GM12878 (cell line): ENCODE results near the gene PLEKHJ1. TPM values are rescaled to one million over a fixed set of nuclear protein-coding genes. Genes with fewer than 3 reads are reported as not detected.

Experiments used
- ATAC-seq: fragments of 200-7000 bp; cut with Tn5 transposase; 3 replicates; pipeline ENCODE4 v1.9.1; 2020; ENCODE audit warnings: mild to moderate bottlenecking, moderate library complexity
- BruUV-seq: library from RNA; stranded (reverse); fragments of 400-500 nt; replicated peaks from 2 replicates; lab custom pipeline; 2021; lab: Mats Ljungman, UMichigan
- CTCF ChIA-PET: fragments of 300-600 bp; sonication (Branson Sonifier 250); formaldehyde crosslinking; extraction: SDS; loops from one replicate; lab custom pipeline; 2021; ENCODE audit warnings: inconsistent platforms; lab: Yijun Ruan, JAX
- POLR2A ChIA-PET: fragments of 350-600 bp; formaldehyde crosslinking; extraction: SDS; loops from one replicate; lab custom pipeline; 2021; ENCODE audit warnings: inconsistent platforms; lab: Charles Lee
- RAD21 ChIA-PET: fragments of 300-600 bp; sonication (Branson Sonifier 250); formaldehyde crosslinking; loops from one replicate; lab custom pipeline; 2023; ENCODE audit warnings: antibody characterized with exemption; ENCODE audit not compliant: unreplicated experiment; lab: Charles Lee
- SMC1A ChIA-PET: fragments of 300-600 bp; sonication (Branson Sonifier 250); formaldehyde crosslinking; loops from one replicate; lab custom pipeline; 2023; ENCODE audit not compliant: unreplicated experiment, uncharacterized antibody; lab: Charles Lee
- DNase-seq: peaks from one replicate; pipeline ENCODE4 v3.0.0-alpha.2; 2011; ENCODE audit warnings: low read depth, low spot score
- FAIRE-seq: peaks from 3 replicates; lab custom pipeline; 2011; peaks lifted over from hg19 to GRCh38; lab: Jason Lieb, UNC
- H2AFZ ChIP-seq: 2 replicates; pipeline ENCODE4 v1.6.0; 2011; ENCODE audit warnings: low read depth, low read length, control low read depth; ENCODE audit not compliant: control insufficient read depth
- H3K27ac ChIP-seq: 2 replicates; pipeline ENCODE4 v1.5.1; 2011; ENCODE audit warnings: control low read depth; ENCODE audit not compliant: control insufficient read depth, insufficient read depth
- H3K27me3 ChIP-seq, 2 experiments: replicated peaks in 1 of 2; 2 replicates each; pipeline versions ENCODE4 v1.6.0 to v1.6.1; 2011; ENCODE audit warnings: low read length in 1 of 2; ENCODE audit not compliant: control insufficient read depth in 2 of 2, insufficient read depth in 2 of 2
- H3K36me3 ChIP-seq, 2 experiments: 2 replicates each; pipeline ENCODE4 v1.5.1; 2011; ENCODE audit warnings: low read length in 1 of 2; ENCODE audit not compliant: control insufficient read depth in 2 of 2, insufficient read depth in 2 of 2
- H3K4me1 ChIP-seq: 2 replicates; pipeline ENCODE4 v1.6.1; 2011; ENCODE audit warnings: mild to moderate bottlenecking, low read length, moderate library complexity, mixed read lengths; ENCODE audit not compliant: control insufficient read depth, insufficient read depth
- H3K4me2 ChIP-seq: 2 replicates; pipeline ENCODE4 v1.6.0; 2011; ENCODE audit warnings: control low read depth; ENCODE audit not compliant: control insufficient read depth, insufficient read depth
- H3K4me3 ChIP-seq: fragments of 200-600 bp; sonication (generic); 2 replicates; pipeline ENCODE4 v1.5.1; 2016
- H3K79me2 ChIP-seq: 2 replicates; pipeline ENCODE4 v1.6.0; 2011; ENCODE audit warnings: low read length; ENCODE audit not compliant: control insufficient read depth, insufficient read depth
- H3K9ac ChIP-seq: 2 replicates; pipeline ENCODE4 v1.8.0; 2011; ENCODE audit warnings: low read length, control low read depth, mixed read lengths; ENCODE audit not compliant: control insufficient read depth, insufficient read depth
- H3K9me3 ChIP-seq: replicated peaks from 3 replicates; pipeline ENCODE4 v1.5.1; 2011; ENCODE audit warnings: mild to moderate bottlenecking, low read length; ENCODE audit not compliant: control insufficient read depth, insufficient read depth
- H4K20me1 ChIP-seq: 2 replicates; pipeline ENCODE4 v1.6.0; 2011; ENCODE audit not compliant: control insufficient read depth, insufficient read depth
- BHLHE40 ChIP-seq, 2 experiments: fragments of 450-650 bp in 1 of 2; IDR thresholded peaks; 2 replicates each; pipeline ENCODE4 v1.6.1; 2011 to 2017; ENCODE audit warnings: low read depth in 2 of 2, borderline replicate concordance in 1 of 2, improper control_type of control experiment in 1 of 2, low read length in 1 of 2, mild to moderate bottlenecking in 1 of 2
- CBX5 ChIP-seq: sonication (generic); IDR thresholded peaks from 2 replicates; pipeline ENCODE4 v1.6.1; 2016; ENCODE audit warnings: low read depth, moderate library complexity, mild to moderate bottlenecking, inconsistent platforms
- CHD2 ChIP-seq: IDR thresholded peaks from 2 replicates; pipeline ENCODE4 v1.6.1; 2011; ENCODE audit warnings: low read depth, low read length, improper control_type of control experiment, borderline replicate concordance
- FOXK2 ChIP-seq: fragments of 450-650 bp; IDR thresholded peaks from 2 replicates; pipeline ENCODE4 v1.6.1; 2017; ENCODE audit warnings: mild to moderate bottlenecking, moderate library complexity
- FOXM1 ChIP-seq: IDR thresholded peaks from 2 replicates; pipeline ENCODE4 v1.6.1; 2012; ENCODE audit warnings: low read depth, mild to moderate bottlenecking, inconsistent platforms, low read length, moderate library complexity
- IRF4 ChIP-seq: IDR thresholded peaks from 2 replicates; pipeline ENCODE4 v1.6.1; 2011; ENCODE audit warnings: low read depth, low read length
- MYB ChIP-seq: fragments of 150-350 bp; IDR thresholded peaks from 2 replicates; pipeline ENCODE4 v1.6.1; 2014; ENCODE audit warnings: mild to moderate bottlenecking, low read depth, low read length, borderline replicate concordance
- NR2C1 ChIP-seq: fragments of 450-650 bp; IDR thresholded peaks from 2 replicates; pipeline ENCODE4 v1.6.1; 2017; ENCODE audit warnings: antibody characterized with exemption, mild to moderate bottlenecking, moderate library complexity
- PAX5 ChIP-seq: IDR thresholded peaks from 2 replicates; pipeline ENCODE4 v1.6.1; 2011; ENCODE audit warnings: low read depth, low read length, borderline replicate concordance
- ZNF24 ChIP-seq: fragments of 450-650 bp; IDR thresholded peaks from 2 replicates; pipeline ENCODE4 v1.6.1; 2017; ENCODE audit warnings: antibody characterized with exemption, mild to moderate bottlenecking
- ZSCAN29 ChIP-seq: fragments of 450-650 bp; IDR thresholded peaks from 2 replicates; pipeline ENCODE4 v1.6.1; 2017; ENCODE audit warnings: mild to moderate bottlenecking, moderate library complexity
- WGBS: methylation state at CpG from one replicate; pipeline ENCODE4 v1.1.6; 2016; ENCODE audit warnings: low lambda C conversion rate; ENCODE audit not compliant: insufficient replicate concordance, insufficient coverage; ENCODE audit errors: missing lambda C conversion rate; 5-methylcytosine and 5-hydroxymethylcytosine counted together
- in situ Hi-C: fragments of 300-500 bp; cut with MboI; formaldehyde crosslinking; loops from 9 replicates; pipeline ENCODE4 v1.14.3; 2018; ENCODE audit warnings: mixed read lengths
- intact Hi-C: fragments of 100-400 bp; cut with micrococcal nuclease; formaldehyde crosslinking; loops from one replicate; pipeline ENCODE4 v1.14.2; 2022; ENCODE audit not compliant: unreplicated experiment
- polyA plus RNA-seq, 11 experiments: library from polyadenylated mRNA; depleted of rRNA in 4 of 11; unstranded in 6 of 11; stranded (reverse) in 5 of 11; fragments of >200 nt; fragmentation: Nextera tagmentation in 4 of 11; fragmentation: Illumina TruSeq in 1 of 11; extraction: Ambion mirVana in 4 of 11; extraction: Trizol in 1 of 11; gene quantifications; 1 replicate in 1 of 11; 2 replicates in 10 of 11; pipeline versions ENCODE4 v1.2.1 to v1.2.3, GENCODE V29; 2011 to 2016; ENCODE audit warnings: inconsistent platforms in 2 of 11, missing spikeins in 2 of 11, low read depth in 1 of 11
- total RNA-seq, 4 experiments: library from RNA; depleted of rRNA in 3 of 4; stranded (reverse); fragments of >200 nt in 3 of 4; fragmentation: Illumina TruSeq in 1 of 4; extraction: Trizol in 1 of 4; gene quantifications; 2 replicates each; pipeline versions ENCODE4 v1.2.1 to v1.2.3, GENCODE V29; 2013 to 2021
- TF ChIP-seq, protein P1 (sequence below): fragments of 450-650 bp; formaldehyde crosslinking; IDR thresholded peaks from 2 replicates; pipeline ENCODE4 v1.5.0; 2022; ENCODE audit warnings: mild to moderate bottlenecking, missing genetic modification characterization
- TF ChIP-seq, protein P2 (sequence below): IDR thresholded peaks from 2 replicates; pipeline ENCODE4 v1.6.1; 2012; ENCODE audit warnings: low read depth, low read length, improper control_type of control experiment
- TF ChIP-seq, protein P3 (sequence below): fragments of 450-650 bp; IDR thresholded peaks from 2 replicates; pipeline ENCODE4 v1.6.1; 2014; ENCODE audit warnings: mild to moderate bottlenecking

PLEKHJ1 gene
- total and polyA plus RNA-seq, 10 of the 15 experiments (the other 5 are each of a cell fraction or from before 2014, with no cell fraction given): 1.3 to 133 (median 75.0) TPM

- in situ Hi-C loops: no loop called here
- Histone ChIP-seq H3K9me3 (no peaks in the 10 kb centered on the region), H2AFZ (no peak overlapping the region), H3K9ac (no peak overlapping the region), H3K36me3 (peaks cover 0 to 43% of the 10 kb centered on the region in 2 experiments; a peak in 3 of 4 replicates), H3K4me3 (no peak overlapping the region), H3K27ac (no peak overlapping the region)
- FAIRE-seq (no peak), DNase-seq (no peak), ATAC-seq (no peak)
- intact Hi-C loops: no loop called here
- RAD21 ChIA-PET: interaction anchor here (0.9 to 1.5 kb wide), 3 partner anchors 9 to 71 kb away, joined by 3 to 4 read pairs (median 3); partner anchors contain the start of gene PLEKHJ1
- TF ChIP-seq ZSCAN29: no peak
- no peak for TF ChIP-seq BHLHE40 (IDR thresholded peaks at IDR 0.05; ENCODE audit: borderline replicate concordance in 1 of 2, low read depth in 2 of 2, low read length in 1 of 2)
- TF ChIP-seq, protein P1, sequence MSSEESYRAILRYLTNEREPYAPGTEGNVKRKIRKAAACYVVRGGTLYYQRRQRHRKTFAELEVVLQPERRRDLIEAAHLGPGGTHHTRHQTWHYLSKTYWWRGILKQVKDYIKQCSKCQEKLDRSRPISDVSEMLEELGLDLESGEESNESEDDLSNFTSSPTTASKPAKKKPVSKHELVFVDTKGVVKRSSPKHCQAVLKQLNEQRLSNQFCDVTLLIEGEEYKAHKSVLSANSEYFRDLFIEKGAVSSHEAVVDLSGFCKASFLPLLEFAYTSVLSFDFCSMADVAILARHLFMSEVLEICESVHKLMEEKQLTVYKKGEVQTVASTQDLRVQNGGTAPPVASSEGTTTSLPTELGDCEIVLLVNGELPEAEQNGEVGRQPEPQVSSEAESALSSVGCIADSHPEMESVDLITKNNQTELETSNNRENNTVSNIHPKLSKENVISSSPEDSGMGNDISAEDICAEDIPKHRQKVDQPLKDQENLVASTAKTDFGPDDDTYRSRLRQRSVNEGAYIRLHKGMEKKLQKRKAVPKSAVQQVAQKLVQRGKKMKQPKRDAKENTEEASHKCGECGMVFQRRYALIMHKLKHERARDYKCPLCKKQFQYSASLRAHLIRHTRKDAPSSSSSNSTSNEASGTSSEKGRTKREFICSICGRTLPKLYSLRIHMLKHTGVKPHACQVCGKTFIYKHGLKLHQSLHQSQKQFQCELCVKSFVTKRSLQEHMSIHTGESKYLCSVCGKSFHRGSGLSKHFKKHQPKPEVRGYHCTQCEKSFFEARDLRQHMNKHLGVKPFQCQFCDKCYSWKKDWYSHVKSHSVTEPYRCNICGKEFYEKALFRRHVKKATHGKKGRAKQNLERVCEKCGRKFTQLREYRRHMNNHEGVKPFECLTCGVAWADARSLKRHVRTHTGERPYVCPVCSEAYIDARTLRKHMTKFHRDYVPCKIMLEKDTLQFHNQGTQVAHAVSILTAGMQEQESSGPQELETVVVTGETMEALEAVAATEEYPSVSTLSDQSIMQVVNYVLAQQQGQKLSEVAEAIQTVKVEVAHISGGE (CRISPR knock-in tag): no peak
- TF ChIP-seq ZNF24: no peak
- TF ChIP-seq, protein P2, sequence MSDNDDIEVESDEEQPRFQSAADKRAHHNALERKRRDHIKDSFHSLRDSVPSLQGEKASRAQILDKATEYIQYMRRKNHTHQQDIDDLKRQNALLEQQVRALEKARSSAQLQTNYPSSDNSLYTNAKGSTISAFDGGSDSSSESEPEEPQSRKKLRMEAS: no peak
- TF ChIP-seq FOXK2: no peak
- TF ChIP-seq NR2C1: no peak
- no peak for TF ChIP-seq MYB
- TF ChIP-seq, protein P3, sequence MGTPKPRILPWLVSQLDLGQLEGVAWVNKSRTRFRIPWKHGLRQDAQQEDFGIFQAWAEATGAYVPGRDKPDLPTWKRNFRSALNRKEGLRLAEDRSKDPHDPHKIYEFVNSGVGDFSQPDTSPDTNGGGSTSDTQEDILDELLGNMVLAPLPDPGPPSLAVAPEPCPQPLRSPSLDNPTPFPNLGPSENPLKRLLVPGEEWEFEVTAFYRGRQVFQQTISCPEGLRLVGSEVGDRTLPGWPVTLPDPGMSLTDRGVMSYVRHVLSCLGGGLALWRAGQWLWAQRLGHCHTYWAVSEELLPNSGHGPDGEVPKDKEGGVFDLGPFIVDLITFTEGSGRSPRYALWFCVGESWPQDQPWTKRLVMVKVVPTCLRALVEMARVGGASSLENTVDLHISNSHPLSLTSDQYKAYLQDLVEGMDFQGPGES: no peak
- TF ChIP-seq CBX5: no peak
- no peak for TF ChIP-seq IRF4
- no peak for TF ChIP-seq FOXM1
- no peak for TF ChIP-seq CHD2
- no peak for TF ChIP-seq PAX5
- TF ChIP-seq, all 136 proteins: peak for 0
- no peak overlapping the region for H3K4me2 ChIP-seq
- no peaks in the 10 kb centered on the region; the same call in 1 of the 2 replicates for H3K4me1 ChIP-seq
- no peaks in the 10 kb centered on the region for H4K20me1 ChIP-seq
- POLR2A ChIA-PET: interaction anchor here (1.0 kb wide), 1 partner anchor 59 kb away, joined by 5 read pairs; no protein-coding TSS in a partner anchor
- no peaks in the 10 kb centered on the region for H3K27me3 ChIP-seq
- H3K79me2 ChIP-seq: no peaks in the 10 kb centered on the region
- 84% methylated on average over 46 of the region's 53 CpGs for WGBS
- no TSS peak for BruUV-seq
- SMC1A ChIA-PET: no interaction called here
- CTCF ChIA-PET: interaction anchor here (0.5 to 2.0 kb wide), 3 partner anchors 51 to 71 kb away, joined by 3 to 6 read pairs (median 3); no protein-coding TSS in a partner anchor
These were observed 9.2 kb downstream of the PLEKHJ1 start for GRCh38 chr19:2226840-2227360.
